MM.1S (cell line): ENCODE results near the gene PLXNA4.

Source experiments
- EZH2 ChIP-seq: fragments of 300-600 bp; sonication (generic); optimal IDR thresholded peaks from 2 replicates; pipeline ENCODE3; 2017; ENCODE audit warnings: low read depth, mild to moderate bottlenecking, antibody characterized with exemption, low read length, mixed read lengths
- TF ChIP-seq, protein P1 (sequence below): fragments of 300-600 bp; sonication (generic); IDR thresholded peaks from 2 replicates; pipeline ENCODE4 v1.5.1; 2016; ENCODE audit warnings: antibody characterized with exemption, low read length, mixed read lengths

DNA sequence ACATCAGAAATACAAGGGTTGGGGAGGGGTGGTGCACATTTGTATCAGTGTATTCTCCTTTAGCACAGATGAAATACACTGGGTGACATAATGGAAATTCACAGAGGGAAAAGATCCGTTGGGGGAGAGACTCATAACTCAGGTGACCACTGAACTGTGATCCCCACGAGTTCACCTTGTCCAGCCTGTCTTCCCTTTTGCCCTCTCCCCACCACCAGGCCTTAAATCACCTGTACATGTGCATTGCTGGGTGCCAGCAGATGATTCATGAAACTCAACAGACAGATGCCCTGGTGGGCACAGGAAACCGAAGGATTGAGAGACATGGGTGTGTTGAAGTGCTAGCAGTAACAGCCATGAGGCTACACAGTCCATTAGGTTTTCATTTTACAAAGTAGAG lies 253.3 kb downstream of the PLXNA4 start:
- TF ChIP-seq, protein P1, sequence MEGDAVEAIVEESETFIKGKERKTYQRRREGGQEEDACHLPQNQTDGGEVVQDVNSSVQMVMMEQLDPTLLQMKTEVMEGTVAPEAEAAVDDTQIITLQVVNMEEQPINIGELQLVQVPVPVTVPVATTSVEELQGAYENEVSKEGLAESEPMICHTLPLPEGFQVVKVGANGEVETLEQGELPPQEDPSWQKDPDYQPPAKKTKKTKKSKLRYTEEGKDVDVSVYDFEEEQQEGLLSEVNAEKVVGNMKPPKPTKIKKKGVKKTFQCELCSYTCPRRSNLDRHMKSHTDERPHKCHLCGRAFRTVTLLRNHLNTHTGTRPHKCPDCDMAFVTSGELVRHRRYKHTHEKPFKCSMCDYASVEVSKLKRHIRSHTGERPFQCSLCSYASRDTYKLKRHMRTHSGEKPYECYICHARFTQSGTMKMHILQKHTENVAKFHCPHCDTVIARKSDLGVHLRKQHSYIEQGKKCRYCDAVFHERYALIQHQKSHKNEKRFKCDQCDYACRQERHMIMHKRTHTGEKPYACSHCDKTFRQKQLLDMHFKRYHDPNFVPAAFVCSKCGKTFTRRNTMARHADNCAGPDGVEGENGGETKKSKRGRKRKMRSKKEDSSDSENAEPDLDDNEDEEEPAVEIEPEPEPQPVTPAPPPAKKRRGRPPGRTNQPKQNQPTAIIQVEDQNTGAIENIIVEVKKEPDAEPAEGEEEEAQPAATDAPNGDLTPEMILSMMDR = no peak
- TF ChIP-seq EZH2 = no peak
